AG09309 (cell line): ENCODE measurements around the gene COL24A1.

Experiments used
- DNase-seq: peaks from one replicate; pipeline ENCODE4 v3.0.0-alpha.2; 2010; ENCODE audit warnings: low read depth
- H3K4me3 ChIP-seq: 2 replicates; pipeline ENCODE4 v1.5.1; 2011; ENCODE audit warnings: mild to moderate bottlenecking, low read depth, low read length, moderate library complexity; ENCODE audit not compliant: control insufficient read depth
- CTCF ChIP-seq: IDR thresholded peaks from 2 replicates; pipeline ENCODE4 v1.5.1; 2011; ENCODE audit warnings: mild to moderate bottlenecking, low read depth, low read length, inconsistent platforms; ENCODE audit not compliant: insufficient read depth, control insufficient read depth; ENCODE audit errors: missing control alignments

Gene COL24A1

GRCh38 chr1:86068841-86069756, 87.5 kb downstream of the COL24A1 start:
- DNase-seq = no peak
- no peak for TF ChIP-seq CTCF
- no peak overlapping the region for H3K4me3 ChIP-seq

- no peak for TF ChIP-seq CTCF
- DNase-seq = no peak
- no peak overlapping the region for H3K4me3 ChIP-seq
Observed at GRCh38 chr1:86068271-86068721, 88.3 kb downstream of the COL24A1 start.

- no peak overlapping the region for H3K4me3 ChIP-seq
- no peak for DNase-seq
- no peak for TF ChIP-seq CTCF
Observed at GRCh38 chr1:86067626-86068025, 88.9 kb downstream of the COL24A1 start.

- H3K4me3 ChIP-seq = no peak overlapping the region
- DNase-seq = no peak
- TF ChIP-seq CTCF = no peak
Observed at GRCh38 chr1:86064899-86065298, 91.7 kb downstream of the COL24A1 start.

- no peak for DNase-seq
- no peak for TF ChIP-seq CTCF
- no peak overlapping the region for H3K4me3 ChIP-seq
Observed at GRCh38 chr1:86063721-86064120, 92.9 kb downstream of the COL24A1 start.

- no peak for TF ChIP-seq CTCF
- no peak overlapping the region for H3K4me3 ChIP-seq
- DNase-seq = no peak
Observed at GRCh38 chr1:86062453-86062852, 94.1 kb downstream of the COL24A1 start.
